ENCODE data around the gene KRT78. TPM values are rescaled to one million over a fixed set of nuclear protein-coding genes. Genes with fewer than 3 reads are reported as not detected.

The KRT78 gene
- total RNA-seq, 1 donor from 2014 or later = not detected

DNA sequence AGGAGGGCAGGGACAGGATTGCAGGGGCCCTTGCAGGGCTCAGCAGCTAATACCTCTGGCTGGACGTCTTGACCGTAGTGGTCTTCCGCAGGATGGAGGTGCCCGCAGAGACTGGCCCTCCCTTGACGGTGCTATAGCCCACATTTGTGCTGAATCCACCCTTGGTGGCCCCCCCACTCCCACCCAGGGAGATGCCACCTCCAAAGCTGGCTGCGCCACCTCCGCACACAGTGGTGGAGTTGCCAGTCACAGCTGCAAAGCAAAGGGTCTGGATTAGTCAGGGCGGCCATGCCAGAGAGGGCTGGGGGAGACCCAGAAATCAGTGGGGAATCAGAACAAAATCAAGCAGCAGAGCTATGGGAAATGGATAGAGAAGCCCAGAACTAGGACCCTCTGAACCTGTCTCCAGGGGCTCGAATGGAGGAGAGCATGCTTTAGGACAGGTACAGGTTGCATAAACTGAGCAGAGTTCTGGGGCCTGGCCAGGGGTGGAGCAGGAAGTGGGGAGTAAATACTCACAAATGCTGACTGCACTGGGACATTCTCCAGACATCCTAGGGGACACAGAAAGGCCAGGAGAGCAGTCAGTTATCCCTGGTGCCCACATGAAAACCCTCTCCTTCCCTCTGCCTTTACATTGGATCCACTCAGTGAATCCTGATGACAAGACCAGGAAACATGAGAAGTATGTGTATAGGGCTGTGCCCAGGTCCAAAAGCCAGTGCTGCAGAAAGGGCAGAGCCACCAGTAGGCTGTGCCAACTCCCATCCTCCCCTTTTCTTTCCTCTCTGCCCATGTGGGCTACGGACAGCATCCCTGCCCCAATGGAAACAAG is 26.8 kb downstream of the KRT78 start:
- Histone ChIP-seq H3K36me3 (no peaks in the 10 kb centered on the region), H3K4me3 (no peak overlapping the region), H3K4me1 (no peaks in the 10 kb centered on the region), H3K27me3 (ENCODE audit: low read depth) (peaks cover 69% of the 10 kb centered on the region), H3K27ac (replicated peaks) (no peak overlapping the region), H3K9me3 (replicated peaks) (no peaks in the 10 kb centered on the region)
- no peak for DNase-seq
- intact Hi-C loops (cut with micrococcal nuclease) = no loop called here
- TF ChIP-seq, protein P1, sequence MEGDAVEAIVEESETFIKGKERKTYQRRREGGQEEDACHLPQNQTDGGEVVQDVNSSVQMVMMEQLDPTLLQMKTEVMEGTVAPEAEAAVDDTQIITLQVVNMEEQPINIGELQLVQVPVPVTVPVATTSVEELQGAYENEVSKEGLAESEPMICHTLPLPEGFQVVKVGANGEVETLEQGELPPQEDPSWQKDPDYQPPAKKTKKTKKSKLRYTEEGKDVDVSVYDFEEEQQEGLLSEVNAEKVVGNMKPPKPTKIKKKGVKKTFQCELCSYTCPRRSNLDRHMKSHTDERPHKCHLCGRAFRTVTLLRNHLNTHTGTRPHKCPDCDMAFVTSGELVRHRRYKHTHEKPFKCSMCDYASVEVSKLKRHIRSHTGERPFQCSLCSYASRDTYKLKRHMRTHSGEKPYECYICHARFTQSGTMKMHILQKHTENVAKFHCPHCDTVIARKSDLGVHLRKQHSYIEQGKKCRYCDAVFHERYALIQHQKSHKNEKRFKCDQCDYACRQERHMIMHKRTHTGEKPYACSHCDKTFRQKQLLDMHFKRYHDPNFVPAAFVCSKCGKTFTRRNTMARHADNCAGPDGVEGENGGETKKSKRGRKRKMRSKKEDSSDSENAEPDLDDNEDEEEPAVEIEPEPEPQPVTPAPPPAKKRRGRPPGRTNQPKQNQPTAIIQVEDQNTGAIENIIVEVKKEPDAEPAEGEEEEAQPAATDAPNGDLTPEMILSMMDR (IDR thresholded peaks at IDR 0.05; ENCODE audit: borderline replicate concordance) = no peak

DNA sequence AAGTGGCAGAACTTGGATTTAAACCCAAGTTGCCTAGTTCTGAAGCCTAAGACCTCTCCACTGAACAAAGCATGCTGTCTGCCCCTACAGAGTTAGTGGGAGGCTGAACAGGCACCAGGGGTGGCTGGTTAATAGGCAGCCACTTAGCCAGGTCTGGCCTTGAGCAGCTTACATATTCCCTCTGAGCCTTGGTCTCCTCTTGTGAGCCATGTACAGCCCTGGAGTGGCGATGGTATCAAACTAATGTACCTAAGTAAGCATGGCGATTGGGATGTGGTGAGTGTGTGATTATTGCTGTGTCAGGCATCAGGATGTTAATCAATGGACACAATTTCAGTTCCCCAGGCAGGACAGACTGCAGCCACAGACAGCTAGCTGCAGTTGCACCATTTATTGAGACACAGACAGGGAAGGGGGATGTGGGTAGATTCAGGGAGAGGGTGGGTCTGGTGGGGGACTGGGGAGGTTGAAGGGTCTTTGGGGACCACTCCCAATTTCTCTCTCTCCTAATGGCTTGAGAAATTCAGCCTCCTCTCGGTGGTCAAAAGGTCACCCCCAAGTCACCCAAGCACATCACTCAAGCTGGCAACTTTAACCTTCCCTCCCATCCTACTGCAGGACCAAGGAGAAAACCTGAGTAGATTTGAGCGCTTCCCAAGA is 27.6 kb downstream of the KRT78 start:
- Histone ChIP-seq H3K4me1 (no peaks in the 10 kb centered on the region), H3K9me3 (replicated peaks) (no peaks in the 10 kb centered on the region), H3K4me3 (no peak overlapping the region), H3K27me3 (ENCODE audit: low read depth) (peaks cover 74% of the 10 kb centered on the region), H3K36me3 (no peaks in the 10 kb centered on the region), H3K27ac (replicated peaks) (no peak overlapping the region)
- intact Hi-C loops (cut with micrococcal nuclease) = no loop called here
- DNase-seq = no peak
- TF ChIP-seq, protein P1 (IDR thresholded peaks at IDR 0.05; ENCODE audit: borderline replicate concordance) = no peak

DNA sequence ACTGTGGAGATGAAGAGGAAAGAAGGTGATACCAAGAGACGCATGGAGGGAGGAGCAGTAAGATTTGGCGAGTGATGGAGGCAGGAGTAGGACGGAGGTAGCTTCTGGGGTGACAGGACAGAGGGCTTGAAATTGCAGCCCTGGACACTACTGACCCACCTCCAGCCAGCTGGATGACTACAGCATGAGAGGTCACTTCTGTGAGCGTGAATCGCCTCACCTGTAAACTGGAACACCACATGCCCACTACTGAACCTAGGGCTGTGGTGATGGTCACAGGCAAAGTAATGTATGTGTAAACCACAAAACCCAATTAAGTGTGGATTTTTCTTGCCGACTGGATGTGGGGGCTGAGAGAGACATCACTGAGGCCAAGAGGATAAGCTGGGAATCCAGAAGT is 28.3 kb downstream of the KRT78 start:
- Histone ChIP-seq H3K9me3 (replicated peaks) (no peaks in the 10 kb centered on the region), H3K27me3 (ENCODE audit: low read depth) (peaks cover 68% of the 10 kb centered on the region), H3K27ac (replicated peaks) (no peak overlapping the region), H3K4me3 (no peak overlapping the region), H3K36me3 (no peaks in the 10 kb centered on the region), H3K4me1 (no peaks in the 10 kb centered on the region)
- no peak for DNase-seq
- TF ChIP-seq, protein P1 (IDR thresholded peaks at IDR 0.05; ENCODE audit: borderline replicate concordance) = no peak
- intact Hi-C loops (cut with micrococcal nuclease) = no loop called here

DNA sequence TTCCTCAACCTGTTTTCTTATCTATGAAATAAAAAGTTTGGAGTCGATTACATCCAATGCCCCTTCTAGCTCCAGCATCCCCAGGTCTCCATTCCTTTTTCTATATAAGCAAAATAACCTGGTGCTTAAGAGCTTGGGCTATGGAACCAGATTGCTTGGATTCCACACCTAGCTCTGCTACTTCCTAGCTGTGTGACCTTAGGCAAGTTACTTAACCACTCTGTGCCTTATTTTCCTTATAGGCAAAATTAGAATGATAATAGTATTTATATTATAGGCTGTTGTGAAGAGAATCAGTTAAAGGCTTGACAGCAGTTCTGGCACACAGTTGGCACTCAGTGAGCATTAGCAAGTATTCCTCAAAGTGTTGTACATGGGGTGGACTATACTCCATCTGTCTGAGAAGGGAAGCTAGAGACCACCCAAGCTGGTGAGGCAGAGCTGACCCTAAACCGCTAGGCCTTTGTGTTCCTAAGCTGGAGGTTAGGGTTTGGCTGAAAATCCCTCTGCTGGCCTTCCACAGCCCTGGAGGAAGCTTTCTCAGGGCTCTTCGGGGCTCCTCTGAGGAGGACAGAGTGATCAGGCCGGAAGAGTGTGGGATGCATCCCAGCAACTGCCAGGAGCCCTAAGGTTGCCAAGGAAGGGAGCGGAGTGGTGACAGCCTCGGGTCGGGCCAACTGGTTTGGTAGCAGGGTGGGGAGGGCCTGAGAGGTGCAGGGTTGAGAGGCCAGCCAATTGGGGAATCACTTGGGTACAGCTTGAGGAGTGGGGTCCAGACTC is 28.9 kb downstream of the KRT78 start:
- H3K36me3 ChIP-seq = no peaks in the 10 kb centered on the region
- no peak overlapping the region for H3K27ac ChIP-seq (replicated peaks)
- no peaks in the 10 kb centered on the region for H3K4me1 ChIP-seq
- no peak for DNase-seq
- intact Hi-C loops (cut with micrococcal nuclease) = no loop called here
- peaks cover 62% of the 10 kb centered on the region for H3K27me3 ChIP-seq (ENCODE audit: low read depth)
- H3K9me3 ChIP-seq (replicated peaks) = no peaks in the 10 kb centered on the region
- TF ChIP-seq, protein P1 (IDR thresholded peaks at IDR 0.05; ENCODE audit: borderline replicate concordance) = no peak
- H3K4me3 ChIP-seq = no peak overlapping the region

DNA sequence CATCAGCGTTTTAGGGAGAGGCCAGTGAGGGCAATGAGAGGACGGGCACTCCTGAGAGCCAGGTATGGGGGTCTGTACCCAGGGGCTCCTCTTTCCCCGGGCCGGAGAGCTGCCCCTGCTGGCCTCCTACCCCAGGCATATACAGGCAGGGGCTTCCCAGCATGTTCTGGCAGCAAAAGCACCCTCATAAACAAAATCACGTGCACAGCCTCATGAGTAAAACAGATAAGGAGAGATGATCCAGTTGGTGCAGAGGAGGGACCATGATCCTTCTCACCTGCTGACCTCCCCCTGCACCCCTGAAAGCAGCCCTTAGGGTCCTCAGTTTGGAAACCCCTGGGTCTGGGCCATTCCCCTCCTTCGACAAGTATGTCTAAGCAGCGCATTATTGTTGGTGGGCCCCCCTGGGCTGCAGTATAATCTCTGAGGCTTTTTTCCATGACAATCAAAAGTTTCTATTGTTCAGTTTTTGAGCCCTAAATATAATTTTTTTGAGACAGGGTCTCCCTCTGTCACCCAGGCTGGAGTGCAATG is 29.8 kb downstream of the KRT78 start:
- Histone ChIP-seq H3K4me3 (no peak overlapping the region), H3K9me3 (replicated peaks) (no peaks in the 10 kb centered on the region), H3K4me1 (peaks cover 5% of the 10 kb centered on the region), H3K36me3 (no peaks in the 10 kb centered on the region), H3K27ac (replicated peaks) (no peak overlapping the region), H3K27me3 (ENCODE audit: low read depth) (peaks cover 60% of the 10 kb centered on the region)
- TF ChIP-seq, protein P1 (IDR thresholded peaks at IDR 0.05; ENCODE audit: borderline replicate concordance) = no peak
- no peak for DNase-seq
- intact Hi-C loops (cut with micrococcal nuclease) = no loop called here
